SH-SY5Y (cell line): Measurements from ENCODE around the gene LRRC56.

Experiments used
- GATA2 ChIP-seq: IDR thresholded peaks from 2 replicates; pipeline ENCODE4 v1.6.1; 2011; ENCODE audit warnings: mild to moderate bottlenecking, low read depth, low read length
- GATA3 ChIP-seq: IDR thresholded peaks from 2 replicates; pipeline ENCODE4 v1.6.1; 2011; ENCODE audit warnings: low read depth, mild to moderate bottlenecking, low read length, moderate library complexity

LRRC56 gene

DNA sequence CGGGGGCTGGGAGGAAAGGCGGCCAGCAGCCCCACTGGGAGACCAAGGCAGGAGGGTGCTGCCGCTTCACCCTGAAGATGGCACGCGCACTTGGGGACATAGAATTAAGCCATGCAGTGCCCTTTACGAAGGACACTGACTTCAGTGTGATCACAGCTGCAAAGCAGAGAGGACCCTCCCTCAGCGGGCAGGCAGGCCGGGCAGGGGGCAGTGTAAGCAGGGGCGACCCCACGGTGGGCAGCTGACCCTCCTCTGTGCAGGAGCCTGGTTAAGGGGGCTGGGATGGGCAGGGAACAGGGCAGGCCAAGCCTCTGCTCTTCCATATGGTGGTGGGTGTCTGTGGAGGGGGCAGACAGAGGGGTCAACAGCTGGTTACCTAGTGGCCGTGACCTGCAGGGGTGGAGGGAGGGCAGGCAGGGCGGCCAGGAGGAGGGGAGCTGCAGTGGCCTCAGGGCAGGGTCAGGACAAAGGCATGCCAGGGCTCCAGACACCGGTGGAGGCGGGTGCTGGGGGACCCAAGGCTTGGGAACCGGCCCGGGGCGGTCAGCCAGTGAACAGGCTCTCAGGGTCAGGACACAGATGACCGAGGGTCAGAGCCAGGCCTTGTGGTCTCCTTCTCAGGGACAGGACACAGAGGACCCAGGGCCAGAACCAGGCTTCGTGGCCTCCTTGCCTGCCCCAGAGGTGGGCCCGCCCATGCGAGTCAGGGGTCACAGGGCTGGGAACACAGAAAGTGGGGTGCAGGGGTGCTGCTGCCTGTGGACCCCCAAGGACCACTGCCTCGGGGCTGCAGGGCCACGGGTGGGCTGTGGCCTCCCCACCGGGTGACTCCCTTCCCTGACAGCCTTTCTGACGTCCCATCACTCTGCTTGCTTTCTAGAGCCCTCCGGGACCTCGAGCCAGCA lies 16.0 kb downstream of the LRRC56 start:
- TF ChIP-seq GATA3 (no peak), GATA2 (no peak)

DNA sequence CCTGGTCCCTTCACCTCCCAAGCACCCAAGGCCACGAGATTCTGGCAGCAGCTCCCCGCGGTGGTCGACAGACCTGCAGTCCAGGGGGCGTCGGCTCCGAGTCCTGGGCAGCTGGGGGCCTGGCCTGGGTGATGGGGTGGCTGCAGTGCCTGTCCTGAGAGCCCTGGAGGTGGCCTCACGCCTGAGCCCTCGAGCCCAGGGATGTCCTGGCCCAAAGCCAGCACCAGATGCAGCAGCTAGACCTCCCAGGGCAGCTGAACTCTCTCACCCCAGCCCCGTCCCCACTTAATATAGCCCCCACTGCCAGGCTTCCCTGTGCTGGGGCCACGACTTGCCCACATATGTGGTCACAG lies 16.6 kb downstream of the LRRC56 start:
- no peak for TF ChIP-seq GATA2
- TF ChIP-seq GATA3, result no peak

DNA sequence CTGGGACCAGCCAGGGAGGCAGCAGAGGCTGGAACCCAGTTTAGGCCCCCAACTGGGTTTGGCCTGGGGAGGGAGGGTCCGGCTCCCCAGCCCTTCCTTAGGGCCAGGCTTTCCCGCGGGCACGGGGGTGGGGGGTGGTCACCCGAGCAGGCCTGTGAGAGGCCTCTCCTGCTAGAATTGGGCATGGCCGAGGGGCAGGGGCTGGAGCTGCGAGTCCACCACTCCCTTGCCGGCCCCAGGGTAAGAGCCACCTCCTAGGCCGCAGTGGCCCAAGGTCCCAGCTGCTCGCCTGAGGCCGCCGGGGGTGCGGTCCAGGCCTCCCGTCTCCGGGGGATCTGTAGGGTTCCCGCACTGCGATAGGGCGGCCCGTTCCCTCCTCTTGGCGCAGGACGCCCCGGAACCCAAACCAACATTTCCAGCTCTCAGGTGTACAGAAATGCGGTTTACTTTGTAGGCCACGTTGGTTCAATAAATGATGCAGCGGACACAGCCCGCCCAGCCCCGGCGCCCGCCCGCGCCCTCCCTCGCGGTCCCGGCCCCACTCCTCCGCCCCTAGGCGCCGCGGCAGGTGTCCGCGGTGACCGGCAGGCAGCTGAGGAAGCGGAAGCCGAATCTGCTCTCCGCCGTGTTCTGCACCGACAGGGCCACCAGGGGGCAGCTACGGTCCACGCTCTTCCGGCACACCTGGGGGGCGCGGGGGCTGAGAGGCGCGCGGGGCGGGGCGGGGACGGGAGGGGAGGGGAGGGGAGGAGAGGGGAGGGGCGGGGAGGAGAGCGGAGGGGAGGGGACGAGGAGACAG lies 17.3 kb downstream of the LRRC56 start:
- no peak for TF ChIP-seq GATA3
- no peak for TF ChIP-seq GATA2

DNA sequence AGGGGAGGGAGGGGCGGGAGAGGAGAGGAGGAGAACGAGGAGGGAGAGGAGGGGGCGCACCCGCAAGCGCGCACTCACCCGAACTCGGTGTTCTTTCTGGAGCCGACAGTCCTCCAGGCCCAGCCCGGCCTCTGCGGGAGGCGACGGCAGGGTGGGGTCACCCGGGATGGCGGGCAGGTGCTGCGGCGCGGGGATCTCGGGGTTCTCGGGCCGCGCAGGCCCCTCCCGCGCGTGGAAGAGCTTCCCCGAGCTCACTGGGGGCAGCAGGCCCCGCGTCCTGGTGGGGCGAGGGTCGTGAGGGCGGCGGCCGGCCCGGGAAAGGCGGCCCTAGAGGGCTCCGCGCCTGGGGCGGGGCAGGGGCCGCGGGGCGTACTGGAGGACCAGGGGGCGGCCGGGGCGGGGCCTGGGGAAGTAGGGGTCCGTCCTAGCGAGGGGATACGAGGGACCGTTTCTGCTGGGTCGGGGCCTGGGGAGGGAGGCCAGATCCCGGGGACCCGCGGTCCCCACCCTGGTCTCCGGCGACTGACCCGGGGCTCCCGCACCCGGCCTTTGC lies 18.0 kb downstream of the LRRC56 start:
- TF ChIP-seq GATA3, result no peak
- TF ChIP-seq GATA2, result no peak

DNA sequence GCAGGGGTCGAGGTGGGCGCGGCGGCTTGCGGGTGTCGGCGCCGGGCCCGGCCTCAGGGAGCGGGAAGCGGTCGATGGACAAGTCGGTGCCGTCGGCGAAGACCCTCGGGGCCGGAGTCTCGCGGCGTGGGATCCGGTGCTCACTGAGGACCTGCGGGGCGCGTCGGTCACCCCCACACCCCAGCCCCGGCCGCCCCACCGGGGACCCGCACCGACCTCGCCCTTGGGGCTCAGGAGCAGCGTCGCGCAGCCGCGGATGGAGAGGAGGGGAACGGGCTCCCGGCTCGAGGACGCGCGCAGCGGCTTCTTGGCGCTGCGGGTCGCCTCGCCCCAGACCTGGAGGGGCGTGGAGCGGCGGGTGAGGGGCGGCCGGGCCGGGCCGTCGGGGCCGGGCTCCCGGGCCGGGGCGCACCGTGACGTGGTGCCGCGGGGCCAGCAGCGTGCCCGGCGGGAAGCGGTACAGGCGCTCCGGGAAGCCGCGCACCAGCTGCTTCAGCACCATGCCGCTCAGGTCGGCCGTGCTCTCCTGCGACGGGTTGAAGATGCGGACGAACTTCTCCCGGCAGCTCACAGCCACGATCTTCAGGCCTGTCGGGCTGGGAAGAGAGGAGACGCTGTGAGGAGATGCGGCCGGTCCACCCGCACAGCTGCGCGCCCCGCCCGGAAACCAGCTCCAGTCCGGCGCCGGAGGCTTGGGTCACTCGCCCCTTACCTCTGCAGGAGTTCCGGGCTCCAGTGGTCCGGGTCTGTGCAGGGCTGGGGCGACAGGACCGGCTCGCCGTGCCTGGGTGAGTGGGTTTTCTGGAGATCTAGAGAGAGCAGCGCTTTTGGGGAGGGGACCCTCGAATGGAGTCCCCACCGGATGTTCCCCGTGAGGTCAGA lies 18.7 kb downstream of the LRRC56 start:
- TF ChIP-seq GATA3 (no peak), GATA2 (no peak)

DNA sequence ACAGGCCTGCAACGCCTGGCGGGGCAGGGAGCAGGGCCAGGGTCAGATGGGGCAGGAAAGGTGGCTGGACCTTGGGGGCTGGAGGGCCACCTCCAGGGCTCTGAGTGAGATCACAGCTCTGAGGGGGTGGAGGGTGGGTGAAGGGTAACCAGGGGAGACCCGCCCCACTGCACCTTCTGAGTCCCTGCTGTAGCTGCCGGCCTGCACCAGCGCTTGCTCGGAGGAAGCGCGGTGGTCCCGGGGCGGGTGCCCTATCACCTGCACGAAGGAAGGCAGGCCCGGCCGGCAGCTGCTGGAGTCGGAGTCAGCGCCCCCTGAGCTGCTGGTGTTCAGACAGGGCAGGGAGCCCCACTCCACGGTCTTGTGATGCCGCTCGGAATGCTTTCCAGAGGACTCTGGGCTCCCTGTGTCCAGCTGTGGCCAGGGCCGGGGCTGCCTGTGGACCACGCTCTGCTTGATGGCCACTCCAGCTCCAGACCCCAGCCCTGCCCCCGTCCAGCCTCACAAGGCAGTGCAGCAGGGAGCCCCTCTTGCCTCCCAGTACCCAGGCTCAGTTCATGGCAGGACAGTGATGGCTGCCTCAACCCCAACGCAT lies 19.4 kb downstream of the LRRC56 start:
- TF ChIP-seq GATA3, result no peak
- TF ChIP-seq GATA2, result no peak

DNA sequence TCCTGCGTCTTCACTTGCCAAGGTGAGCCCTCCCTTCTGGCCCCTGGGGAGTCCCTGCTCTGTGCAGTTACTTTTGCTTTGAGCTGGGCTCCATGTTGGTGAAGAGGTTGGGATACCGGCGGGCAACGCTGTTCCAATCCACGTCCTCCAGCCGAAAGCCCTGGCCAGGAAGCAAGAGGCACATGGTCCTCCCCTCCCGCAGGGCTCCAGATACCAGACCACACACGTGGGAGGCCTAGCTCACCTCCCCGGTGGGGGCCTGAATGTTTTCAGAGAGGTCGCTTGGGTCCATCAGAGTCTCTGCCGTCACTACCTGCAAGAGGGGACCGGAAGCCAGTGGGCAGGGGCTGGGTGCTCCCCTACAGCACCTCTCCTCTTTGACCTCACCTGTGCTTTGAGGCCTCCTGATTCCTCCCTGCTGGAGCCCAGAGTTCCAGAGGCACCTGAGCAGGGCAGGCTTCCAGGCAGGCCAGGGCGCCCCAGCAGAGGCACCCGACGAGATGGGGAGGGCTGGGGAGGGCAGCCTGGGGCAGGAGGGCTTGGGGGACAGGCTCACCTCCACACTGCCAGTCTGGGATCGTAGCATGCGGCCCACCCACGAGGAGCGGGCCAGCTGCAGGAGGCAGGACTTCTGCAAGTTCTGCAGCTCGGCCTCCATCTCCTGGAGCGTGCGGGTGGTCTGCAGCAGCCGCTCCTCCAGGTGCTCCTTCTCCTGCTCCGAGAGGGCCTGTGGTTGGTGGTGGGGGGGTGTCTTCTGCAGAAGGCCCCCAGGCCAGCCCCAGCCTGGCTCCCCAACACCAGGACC lies 20.2 kb downstream of the LRRC56 start:
- TF ChIP-seq GATA2 (no peak), GATA3 (no peak)

DNA sequence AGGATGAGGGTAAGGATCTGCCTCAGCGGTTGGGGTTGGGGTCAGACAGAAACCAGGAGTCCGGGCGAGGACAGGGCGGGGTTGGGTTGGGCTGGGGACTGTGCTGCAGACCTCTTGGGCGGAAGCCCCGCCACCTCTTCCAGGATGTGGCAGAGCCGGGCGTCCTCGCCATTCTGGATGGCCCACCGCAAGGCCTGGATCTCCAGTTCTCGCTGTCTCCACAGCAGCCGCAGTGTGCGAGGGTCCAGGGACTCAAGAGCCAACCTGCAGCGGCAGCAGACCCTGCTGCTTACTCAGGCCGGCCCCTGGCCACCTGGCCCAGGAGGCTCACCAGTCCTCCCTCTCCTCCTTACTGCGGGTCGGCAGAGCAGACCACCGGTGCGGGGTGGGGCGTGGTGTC lies 21.2 kb downstream of the LRRC56 start:
- TF ChIP-seq GATA2, result no peak
- no peak for TF ChIP-seq GATA3

DNA sequence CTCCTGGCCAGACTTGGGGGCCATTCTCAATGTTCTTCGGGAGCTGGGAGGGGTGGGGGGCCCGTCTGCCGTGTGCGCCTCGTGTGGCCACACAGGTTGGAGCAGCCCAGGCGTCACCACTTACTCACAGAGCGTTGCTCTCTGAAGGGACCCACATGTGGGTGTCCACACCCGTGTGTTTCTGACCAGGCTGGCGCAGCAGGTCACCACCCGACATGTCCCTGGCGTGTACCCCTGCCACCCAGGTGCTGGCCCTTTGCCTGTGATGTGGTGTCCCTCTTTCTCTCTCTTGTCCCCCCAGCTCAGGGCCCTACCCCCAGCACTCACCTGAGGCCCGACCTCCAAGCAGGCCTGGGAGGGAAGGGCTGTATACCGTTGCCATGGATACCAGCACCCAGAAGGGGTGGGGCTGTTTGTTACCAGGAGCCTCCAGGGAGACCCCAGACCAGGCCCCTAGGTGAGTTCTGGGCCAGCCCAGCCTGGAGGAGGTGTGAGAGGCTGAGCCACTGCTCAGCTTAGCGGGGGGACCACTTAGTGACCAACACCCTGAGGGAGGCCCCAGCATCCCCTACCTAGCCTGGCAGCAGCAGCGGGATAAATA lies 21.8 kb downstream of the LRRC56 start:
- TF ChIP-seq GATA3 (no peak), GATA2 (no peak)

DNA sequence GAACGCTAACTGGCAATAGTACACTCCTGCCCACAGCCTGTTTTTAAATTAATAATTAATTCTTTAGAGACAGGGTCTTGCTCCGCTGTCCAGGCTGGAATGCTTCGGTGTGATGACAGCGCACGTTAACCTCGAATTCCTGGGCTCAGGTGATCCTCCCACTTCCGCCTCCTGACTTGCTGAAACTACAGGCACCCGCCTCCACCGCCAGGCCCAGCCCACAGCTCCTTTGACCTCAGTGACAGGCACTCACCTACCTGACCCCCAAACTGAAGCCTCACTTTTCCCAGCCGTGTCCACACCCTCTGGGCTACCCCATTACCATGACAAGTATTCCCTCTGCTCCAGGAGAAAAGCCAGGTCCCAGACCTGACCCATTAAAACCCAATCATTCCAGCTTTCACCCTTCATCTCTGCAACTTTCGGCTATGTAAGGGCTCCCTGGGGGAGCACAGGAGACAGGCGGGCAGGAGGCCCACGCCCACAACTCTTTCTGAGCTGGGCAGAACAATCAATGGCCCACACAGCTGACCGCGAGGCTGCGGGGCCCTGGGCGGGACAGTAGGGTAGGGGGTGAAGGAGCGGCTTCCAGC lies 22.5 kb downstream of the LRRC56 start:
- no peak for TF ChIP-seq GATA3
- no peak for TF ChIP-seq GATA2

DNA sequence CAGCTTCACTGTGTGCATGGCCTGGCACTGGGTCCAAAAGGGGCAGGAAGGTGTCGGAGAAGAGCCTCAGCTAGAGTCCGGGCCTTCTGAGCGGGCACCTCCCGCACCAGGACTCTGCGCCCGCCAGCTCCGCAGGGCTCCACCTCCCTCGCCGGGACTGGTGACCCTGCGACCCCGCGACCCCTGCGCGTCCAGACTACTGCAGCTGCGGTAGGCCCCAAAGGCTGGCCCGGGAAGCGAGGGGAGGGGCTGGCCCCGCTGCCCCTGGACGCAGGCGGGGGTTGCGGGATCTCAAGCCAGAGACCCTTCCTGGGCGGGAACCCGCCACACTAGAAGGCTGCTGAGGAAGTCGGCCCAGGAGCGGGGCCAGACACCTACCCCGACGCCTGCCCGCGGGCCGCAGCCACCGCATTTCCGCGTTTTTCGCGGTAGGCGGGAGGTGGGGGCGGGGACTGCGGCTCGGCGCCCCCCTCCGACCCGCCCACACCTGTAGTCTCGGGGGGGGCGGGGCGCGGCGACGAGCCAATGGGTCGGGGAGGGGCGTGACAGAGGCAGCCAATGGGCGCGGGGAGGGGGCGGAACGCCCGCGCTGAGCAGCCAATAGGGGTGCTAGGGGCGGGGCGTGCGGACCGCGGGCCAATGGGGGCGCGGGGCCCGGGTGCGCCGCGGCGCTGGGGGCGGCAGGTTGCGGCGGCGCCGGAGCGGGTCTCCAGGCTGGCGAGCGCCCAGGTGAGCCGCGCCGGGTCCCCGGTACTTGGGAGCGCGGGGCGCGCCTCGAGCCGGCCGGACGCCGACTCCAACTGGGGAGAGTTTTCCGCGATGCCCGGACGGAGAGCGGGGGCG lies 23.2 kb downstream of the LRRC56 start, which contains the start of the genes LMNTD2 and RASSF7:
Gene LMNTD2, minus strand, starts transcription at position 434 of the 843 bp plus-strand sequence. Its CDS starts 22 bp downstream, at position 412.
Gene RASSF7, plus strand, starts transcription at position 666 of the 843 bp plus-strand sequence. CDS start 799 bp downstream, outside the sequence.
- no peak for TF ChIP-seq GATA3
- TF ChIP-seq GATA2, result no peak
